ENCODE measurements around the gene WNT11. TPM values are rescaled to one million over a fixed set of nuclear protein-coding genes. Genes with fewer than 3 reads are reported as not detected.

The WNT11 gene
- total RNA-seq, 1 donor from 2014 or later, result not detected

DNA sequence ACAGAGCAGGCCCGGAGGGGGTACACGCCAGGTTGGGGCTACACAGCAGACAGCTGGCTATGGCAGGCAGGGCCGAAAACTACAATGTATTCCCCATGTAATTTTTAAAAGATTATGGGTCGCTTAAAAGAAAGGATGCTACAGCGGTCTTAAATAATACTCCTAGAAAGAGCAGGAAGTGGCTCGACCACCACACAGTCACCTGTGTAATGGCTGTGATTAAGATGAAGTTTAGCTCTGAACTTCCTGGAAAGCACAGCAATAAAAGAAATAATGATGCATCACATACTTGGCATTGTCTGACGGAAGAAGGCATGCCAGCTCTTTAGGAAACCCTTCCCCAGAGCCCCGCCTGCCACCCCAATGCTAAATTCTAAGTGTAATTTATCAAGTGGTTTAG, 32.6 kb downstream of the WNT11 start:
- no peak overlapping the region for H3K4me3 ChIP-seq (ENCODE audit: low read depth, low read length)
- DNase-seq (ENCODE audit: low read depth), result no peak
- TF ChIP-seq, protein P1, sequence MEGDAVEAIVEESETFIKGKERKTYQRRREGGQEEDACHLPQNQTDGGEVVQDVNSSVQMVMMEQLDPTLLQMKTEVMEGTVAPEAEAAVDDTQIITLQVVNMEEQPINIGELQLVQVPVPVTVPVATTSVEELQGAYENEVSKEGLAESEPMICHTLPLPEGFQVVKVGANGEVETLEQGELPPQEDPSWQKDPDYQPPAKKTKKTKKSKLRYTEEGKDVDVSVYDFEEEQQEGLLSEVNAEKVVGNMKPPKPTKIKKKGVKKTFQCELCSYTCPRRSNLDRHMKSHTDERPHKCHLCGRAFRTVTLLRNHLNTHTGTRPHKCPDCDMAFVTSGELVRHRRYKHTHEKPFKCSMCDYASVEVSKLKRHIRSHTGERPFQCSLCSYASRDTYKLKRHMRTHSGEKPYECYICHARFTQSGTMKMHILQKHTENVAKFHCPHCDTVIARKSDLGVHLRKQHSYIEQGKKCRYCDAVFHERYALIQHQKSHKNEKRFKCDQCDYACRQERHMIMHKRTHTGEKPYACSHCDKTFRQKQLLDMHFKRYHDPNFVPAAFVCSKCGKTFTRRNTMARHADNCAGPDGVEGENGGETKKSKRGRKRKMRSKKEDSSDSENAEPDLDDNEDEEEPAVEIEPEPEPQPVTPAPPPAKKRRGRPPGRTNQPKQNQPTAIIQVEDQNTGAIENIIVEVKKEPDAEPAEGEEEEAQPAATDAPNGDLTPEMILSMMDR (conservative IDR thresholded peaks at IDR 0.05; ENCODE audit: low read depth, low read length), result no peak

DNA sequence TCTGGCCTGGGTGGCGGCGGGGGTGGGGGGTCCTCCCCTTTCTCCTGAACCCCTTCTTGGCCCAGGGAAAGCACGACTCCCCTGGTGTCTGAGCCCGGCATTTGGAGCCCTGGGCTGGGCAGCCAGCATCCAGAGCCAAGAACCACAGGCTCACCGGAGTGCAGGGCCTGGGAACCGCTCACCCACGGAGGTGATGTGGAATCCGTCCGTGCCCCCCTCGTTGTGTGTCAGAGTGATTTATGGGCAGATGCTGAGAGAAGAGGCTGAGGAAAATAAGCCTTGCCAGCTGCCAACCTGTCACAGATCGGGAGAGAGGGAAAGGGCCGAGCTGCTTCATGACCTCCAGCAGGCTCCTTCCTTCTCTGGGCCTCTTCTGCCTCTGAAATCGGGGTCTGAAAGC, 33.7 kb downstream of the WNT11 start:
- H3K4me3 ChIP-seq (ENCODE audit: low read depth, low read length), result no peak overlapping the region
- no peak for DNase-seq (ENCODE audit: low read depth)
- TF ChIP-seq, protein P1 (conservative IDR thresholded peaks at IDR 0.05; ENCODE audit: low read depth, low read length), result no peak

DNA sequence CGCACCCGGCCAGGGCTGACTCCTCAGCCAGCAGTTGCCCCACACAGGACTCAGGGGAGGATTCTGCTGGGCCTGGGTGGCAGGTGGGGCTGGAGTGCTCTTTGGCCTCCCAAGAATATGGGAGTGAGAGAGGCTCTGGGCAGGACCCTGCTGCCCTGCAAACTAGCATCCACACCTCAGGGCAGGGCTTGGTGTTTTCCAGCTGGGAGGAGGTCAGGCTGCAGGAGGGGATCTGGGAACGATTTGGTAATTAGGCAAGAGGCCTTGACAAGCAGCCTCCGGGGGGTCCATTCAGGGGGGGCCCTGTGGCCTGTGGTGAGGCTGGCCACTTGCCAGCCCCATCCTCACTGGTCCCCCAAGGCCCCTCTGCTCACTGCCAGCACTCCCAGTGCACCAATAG, 35.8 kb downstream of the WNT11 start:
- no peak for DNase-seq (ENCODE audit: low read depth)
- TF ChIP-seq, protein P1 (conservative IDR thresholded peaks at IDR 0.05; ENCODE audit: low read depth, low read length), result no peak
- H3K4me3 ChIP-seq (ENCODE audit: low read depth, low read length), result no peak overlapping the region

DNA sequence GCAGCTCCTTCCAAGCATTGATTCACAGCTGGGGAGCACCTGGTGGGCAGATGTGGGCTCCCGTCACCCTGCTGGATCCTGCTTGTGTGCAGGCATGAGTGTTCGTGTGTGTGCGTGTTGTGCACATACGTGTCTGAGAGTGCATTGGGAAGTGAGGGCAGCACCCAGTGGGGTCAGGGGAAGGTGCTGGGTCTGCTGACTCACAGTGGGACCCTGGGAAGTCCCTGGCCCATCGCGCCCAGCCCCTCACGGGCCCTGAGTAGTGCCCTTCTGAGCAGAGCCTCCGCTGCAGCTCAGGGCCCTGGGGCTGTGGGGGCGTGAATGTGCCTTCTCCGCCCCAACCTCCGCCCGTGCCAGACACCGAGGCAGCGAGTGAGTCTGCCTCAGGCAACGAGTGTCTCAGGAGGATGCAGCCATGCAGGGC, 36.8 kb downstream of the WNT11 start:
- TF ChIP-seq, protein P1 (conservative IDR thresholded peaks at IDR 0.05; ENCODE audit: low read depth, low read length), result no peak
- H3K4me3 ChIP-seq (ENCODE audit: low read depth, low read length), result no peak overlapping the region
- DNase-seq (ENCODE audit: low read depth), result no peak

DNA sequence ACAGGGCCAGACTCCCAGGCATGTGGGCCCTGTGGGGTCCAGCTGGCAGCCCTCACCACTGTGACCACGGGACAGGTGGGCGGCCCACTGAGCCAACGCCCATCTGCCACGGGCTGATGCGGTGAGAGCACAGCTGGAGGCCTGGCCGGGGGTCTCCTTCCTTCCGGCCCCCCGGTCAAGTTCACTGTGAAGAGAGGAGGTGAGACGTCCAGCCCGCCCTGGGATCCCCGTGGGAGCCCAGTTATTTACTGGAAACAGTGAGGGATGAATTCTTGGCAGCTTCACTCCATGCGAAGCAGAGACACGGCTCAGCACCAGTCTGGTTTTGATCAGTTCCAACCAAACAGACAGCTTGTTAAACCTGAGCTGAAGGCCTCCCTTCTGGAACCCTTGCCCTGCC, 38.7 kb downstream of the WNT11 start:
- no peak overlapping the region for H3K4me3 ChIP-seq (ENCODE audit: low read depth, low read length)
- DNase-seq (ENCODE audit: low read depth), result no peak
- TF ChIP-seq, protein P1 (conservative IDR thresholded peaks at IDR 0.05; ENCODE audit: low read depth, low read length), result no peak

DNA sequence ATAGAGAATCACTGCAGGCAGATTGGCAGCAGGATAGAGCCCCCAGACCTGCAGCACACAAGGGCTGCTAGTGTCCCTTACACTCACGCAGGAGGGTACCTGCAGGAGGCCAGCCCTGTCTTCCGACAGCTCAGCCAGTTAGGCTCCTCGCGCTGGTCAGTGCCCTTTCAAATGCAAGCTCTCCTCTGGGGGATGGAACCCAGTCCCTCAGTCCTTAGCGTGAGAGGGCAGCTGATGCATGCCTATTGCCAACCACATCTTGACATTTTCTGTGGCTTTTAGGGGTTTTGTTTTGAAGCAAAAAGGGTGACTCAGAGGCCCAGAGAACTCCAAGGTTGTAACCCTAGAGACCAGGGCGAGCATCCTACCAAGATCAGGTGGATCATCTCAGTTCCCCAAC, 40.0 kb downstream of the WNT11 start:
- TF ChIP-seq, protein P1 (conservative IDR thresholded peaks at IDR 0.05; ENCODE audit: low read depth, low read length), result no peak
- no peak overlapping the region for H3K4me3 ChIP-seq (ENCODE audit: low read depth, low read length)
- no peak for DNase-seq (ENCODE audit: low read depth)

DNA sequence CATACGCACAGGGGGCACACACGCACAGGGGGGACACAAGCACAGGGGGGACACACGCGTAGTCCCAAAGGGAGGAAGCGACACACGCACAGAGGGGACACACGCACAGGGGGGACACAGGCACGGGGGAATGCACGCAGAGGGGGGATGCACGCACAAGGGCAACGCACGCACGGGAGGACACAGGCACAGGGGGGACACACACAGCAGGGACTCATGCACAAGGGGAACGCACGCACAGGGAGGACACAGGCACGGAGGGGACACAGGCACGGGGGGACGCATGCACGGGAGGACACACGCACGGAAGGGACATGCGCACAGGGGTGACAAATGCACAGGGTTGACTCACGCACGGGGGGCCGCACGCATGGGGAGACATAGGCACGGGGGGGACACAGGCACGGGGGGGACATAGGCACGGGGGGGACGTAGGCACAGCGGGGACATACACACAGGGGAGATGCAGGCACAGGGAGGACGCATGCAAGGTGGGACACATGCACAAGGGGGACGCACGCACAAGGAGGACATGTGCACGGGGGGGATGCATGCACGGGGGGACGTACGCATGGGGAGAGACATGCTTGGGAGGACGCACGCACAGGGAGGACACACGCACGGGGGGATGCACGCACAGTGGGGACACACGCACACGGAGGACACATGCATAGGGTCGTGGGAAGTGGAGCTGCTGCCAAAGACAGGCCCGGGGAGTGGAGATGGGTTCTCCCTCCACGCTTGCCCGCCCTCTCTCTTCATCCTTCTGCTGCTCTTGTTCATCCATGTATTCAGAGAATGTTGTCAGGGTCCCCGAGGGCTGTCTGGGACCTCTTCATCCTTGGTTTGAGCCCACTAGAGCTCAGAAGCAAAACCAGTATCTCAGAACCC, 41.2 kb downstream of the WNT11 start:
- DNase-seq (ENCODE audit: low read depth), result no peak
- TF ChIP-seq, protein P1 (conservative IDR thresholded peaks at IDR 0.05; ENCODE audit: low read depth, low read length), result no peak
- H3K4me3 ChIP-seq (ENCODE audit: low read depth, low read length), result no peak overlapping the region

Measured in epithelial cell of proximal tubule (primary cell).